CD4-positive, CD25-positive, alpha-beta regulatory T cell (primary cell): ENCODE results near the gene NOP14. TPM values are rescaled to one million over a fixed set of nuclear protein-coding genes. Genes with fewer than 3 reads are reported as not detected.

Source experiments
- ATAC-seq, 2 donors: fragments of 150-1000 bp; cut with Tn5 transposase; one replicate each; pipeline ENCODE4 v1.10.0; 2021; ENCODE audit warnings: low read depth in 2 of 2, moderate number of reproducible peaks in 2 of 2, moderate library complexity in 1 of 2
- DNase-seq, 3 donors: peaks; one replicate each; pipeline versions ENCODE4 v3.0.0 to v3.0.0-alpha.2; 2012 to 2022; ENCODE audit warnings: mixed read lengths in 1 of 3
- H3K27ac ChIP-seq: one replicate; pipeline ENCODE4 v1.7.0; 2013; ENCODE audit warnings: mild to moderate bottlenecking, low read length; ENCODE audit not compliant: insufficient read depth, poor library complexity, severe bottlenecking
- H3K27me3 ChIP-seq: one replicate; pipeline ENCODE4 v1.7.0; 2013; ENCODE audit warnings: low read length; ENCODE audit not compliant: control insufficient read depth, insufficient read depth
- H3K36me3 ChIP-seq: one replicate; pipeline ENCODE4 v1.7.0; 2013; ENCODE audit warnings: mild to moderate bottlenecking, low read length, moderate library complexity; ENCODE audit not compliant: control insufficient read depth, insufficient read depth
- H3K4me1 ChIP-seq: 2 replicates; pipeline ENCODE4 v1.7.0; 2013; ENCODE audit warnings: mild to moderate bottlenecking, low read length; ENCODE audit not compliant: insufficient read depth, control insufficient read depth, poor library complexity, severe bottlenecking
- H3K4me3 ChIP-seq: one replicate; pipeline ENCODE4 v1.7.0; 2013; ENCODE audit warnings: low read depth, mild to moderate bottlenecking, low read length, moderate library complexity
- H3K9me3 ChIP-seq, 2 experiments: 1 replicate in 1 of 2; 2 replicates in 1 of 2; pipeline ENCODE4 v1.7.0; 2013; ENCODE audit warnings: low read length in 2 of 2, mild to moderate bottlenecking in 1 of 2, moderate library complexity in 1 of 2; ENCODE audit not compliant: control insufficient read depth in 2 of 2
- H3K27ac Mint-ChIP-seq, 3 donors: one replicate each; pipeline ENCODE4 v1.8.0; 2020 to 2022; ENCODE audit warnings: mild to moderate bottlenecking in 3 of 3, mixed read lengths in 3 of 3, moderate library complexity in 2 of 3
- H3K27me3 Mint-ChIP-seq: one replicate; pipeline ENCODE4 v1.8.0; 2022; ENCODE audit warnings: mild to moderate bottlenecking, mixed read lengths
- H3K36me3 Mint-ChIP-seq: one replicate; pipeline ENCODE4 v1.8.0; 2020; ENCODE audit warnings: mixed read lengths
- H3K4me1 Mint-ChIP-seq, 4 donors: one replicate each; pipeline ENCODE4 v1.8.0; 2020 to 2022; ENCODE audit warnings: mixed read lengths in 4 of 4, mild to moderate bottlenecking in 1 of 4
- H3K4me3 Mint-ChIP-seq, 4 donors: one replicate each; pipeline ENCODE4 v1.8.0; 2020 to 2022; ENCODE audit warnings: mild to moderate bottlenecking in 4 of 4, mixed read lengths in 4 of 4, moderate library complexity in 3 of 4
- H3K9me3 Mint-ChIP-seq, 7 donors: one replicate each; pipeline ENCODE4 v1.8.0; 2020 to 2022; ENCODE audit warnings: mixed read lengths in 7 of 7, mild to moderate bottlenecking in 3 of 7, moderate library complexity in 2 of 7
- polyA plus RNA-seq, 4 donors: library from polyadenylated mRNA; unstranded; fragments of 300-500 nt; fragmentation: Illumina TruSeq; gene quantifications; one replicate each; pipeline ENCODE4 v1.2.3, GENCODE V29; 2021
- total RNA-seq: library from RNA; stranded (reverse); gene quantifications from one replicate; pipeline ENCODE4 v1.2.3, GENCODE V29; 2022

NOP14 gene
- total and polyA plus RNA-seq, 5 donors from 2014 or later = 7.6 to 25.8 (median 10.7) TPM

DNA sequence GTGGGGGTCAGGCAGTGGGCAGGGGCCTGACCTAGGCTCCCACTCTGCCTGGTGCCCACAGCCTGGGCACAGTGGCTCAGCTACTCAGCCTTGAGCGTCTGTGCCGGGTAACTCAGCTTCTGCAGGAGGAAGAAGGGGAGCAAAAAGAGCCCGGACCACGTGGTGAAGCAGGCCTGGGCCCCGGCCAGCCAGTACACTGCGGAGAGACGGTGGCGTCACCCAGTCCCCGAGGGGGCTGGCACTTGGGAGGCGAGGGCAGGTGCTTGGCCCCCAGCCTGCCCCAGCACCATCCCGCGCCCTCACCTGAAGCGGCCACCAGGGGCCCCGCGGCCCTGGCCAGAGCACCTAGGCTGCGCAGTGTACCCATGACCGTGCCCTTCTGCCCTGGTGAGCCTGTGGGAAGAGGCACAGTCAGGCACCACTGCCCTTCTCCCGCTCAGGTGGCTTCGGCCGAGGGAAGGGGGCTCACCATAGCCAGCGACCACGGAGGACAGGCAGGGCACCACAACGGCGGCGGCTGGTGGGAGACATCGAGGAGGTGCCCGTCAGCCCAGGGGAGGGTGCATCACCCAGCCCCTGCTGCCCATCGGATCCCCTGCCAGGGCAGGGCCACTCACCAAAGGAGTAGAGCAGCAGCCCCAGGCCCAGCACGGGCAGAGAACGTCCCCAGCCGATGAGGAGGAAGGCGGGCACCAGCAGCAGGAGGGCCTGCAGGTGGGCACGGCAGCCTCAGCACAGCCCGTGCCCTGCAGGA is 32.3 kb downstream of the NOP14 start:
- Mint-ChIP-seq H3K27ac (peak overlapping the region in 1 of 3 donors; percentile 26), H3K4me1 (peaks cover 4 to 27% (median 14%) of the 10 kb centered on the region in 4 donors), H3K9me3 (no peaks in the 10 kb centered on the region), H3K27me3 (no peaks in the 10 kb centered on the region), H3K4me3 (peak overlapping the region in 1 of 4 donors; percentile 86), H3K36me3 (peaks cover 21% of the 10 kb centered on the region)
- Histone ChIP-seq H3K4me1 (peaks cover 35% of the 10 kb centered on the region), H3K36me3 (peaks cover 42% of the 10 kb centered on the region), H3K9me3 (no peaks in the 10 kb centered on the region), H3K27me3 (no peaks in the 10 kb centered on the region), H3K4me3 (no peak overlapping the region), H3K27ac (peak overlapping the region; percentile 72)
- DNase-seq = no peak
- no peak for ATAC-seq

DNA sequence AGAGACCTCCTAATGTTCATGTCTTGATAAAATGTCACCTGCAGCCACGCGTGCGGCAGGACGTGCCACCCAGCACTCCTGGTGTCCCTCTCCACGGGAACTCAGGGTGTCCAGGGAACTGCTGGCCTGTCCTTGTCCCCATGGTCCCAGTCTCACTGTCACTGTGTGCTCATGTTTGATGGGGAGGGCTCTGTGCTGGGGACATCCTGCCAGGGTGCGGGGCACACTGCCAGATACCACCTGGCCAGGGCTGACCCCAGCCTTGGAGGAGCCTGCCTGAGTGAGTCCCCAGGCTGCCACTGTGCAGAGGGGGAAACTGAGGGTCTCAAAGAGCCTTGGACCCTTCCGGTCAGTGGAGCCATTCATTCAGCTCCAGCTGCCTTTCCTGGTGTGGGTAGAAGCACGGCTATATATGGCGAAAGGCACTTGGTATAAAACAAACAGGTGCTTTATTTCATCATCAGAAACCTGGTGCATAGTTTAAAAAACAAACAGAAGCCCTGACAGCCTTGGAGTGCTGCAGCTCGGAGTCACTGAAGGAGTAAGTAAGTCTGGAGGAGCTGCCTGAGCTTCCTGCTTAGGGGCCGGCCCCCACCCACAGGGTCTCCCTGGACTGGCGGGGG is 33.0 kb downstream of the NOP14 start:
- Mint-ChIP-seq H3K27ac (peak overlapping the region in 2 of 3 donors; percentile 59 to 76), H3K4me3 (peak overlapping the region in 2 of 4 donors; percentile 41 to 58), H3K9me3 (no peaks in the 10 kb centered on the region), H3K36me3 (peaks cover 23% of the 10 kb centered on the region), H3K4me1 (peaks cover 0 to 21% (median 11%) of the 10 kb centered on the region in 4 donors), H3K27me3 (no peaks in the 10 kb centered on the region)
- H3K36me3 ChIP-seq = peaks cover 48% of the 10 kb centered on the region
- peak overlapping the region; percentile 25 for H3K27ac ChIP-seq
- peaks cover 28% of the 10 kb centered on the region for H3K4me1 ChIP-seq
- ATAC-seq = no peak
- H3K27me3 ChIP-seq = no peaks in the 10 kb centered on the region
- H3K4me3 ChIP-seq = no peak overlapping the region
- DNase-seq = no peak
- no peaks in the 10 kb centered on the region for H3K9me3 ChIP-seq

DNA sequence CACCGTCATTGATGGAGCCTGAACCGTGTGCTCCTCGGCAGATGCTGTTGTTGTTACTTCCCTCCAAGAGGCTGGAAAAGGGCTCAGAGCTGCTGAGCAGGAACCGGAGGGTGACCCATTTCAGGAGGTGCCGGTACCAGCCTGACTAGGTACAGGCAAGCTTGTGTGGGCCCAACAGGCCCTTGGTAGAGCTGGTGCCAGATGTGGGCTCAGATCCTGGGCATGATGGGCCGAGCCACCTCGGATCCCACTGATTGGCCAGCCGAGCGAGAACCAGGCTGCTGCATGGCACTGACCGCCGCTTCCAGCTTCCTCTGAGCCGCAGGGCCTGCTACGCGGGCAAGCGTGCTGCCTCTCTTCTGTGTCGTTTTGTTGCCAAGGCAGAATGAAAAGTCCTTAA is 33.7 kb downstream of the NOP14 start:
- peaks cover 27% of the 10 kb centered on the region for H3K4me1 ChIP-seq

DNA sequence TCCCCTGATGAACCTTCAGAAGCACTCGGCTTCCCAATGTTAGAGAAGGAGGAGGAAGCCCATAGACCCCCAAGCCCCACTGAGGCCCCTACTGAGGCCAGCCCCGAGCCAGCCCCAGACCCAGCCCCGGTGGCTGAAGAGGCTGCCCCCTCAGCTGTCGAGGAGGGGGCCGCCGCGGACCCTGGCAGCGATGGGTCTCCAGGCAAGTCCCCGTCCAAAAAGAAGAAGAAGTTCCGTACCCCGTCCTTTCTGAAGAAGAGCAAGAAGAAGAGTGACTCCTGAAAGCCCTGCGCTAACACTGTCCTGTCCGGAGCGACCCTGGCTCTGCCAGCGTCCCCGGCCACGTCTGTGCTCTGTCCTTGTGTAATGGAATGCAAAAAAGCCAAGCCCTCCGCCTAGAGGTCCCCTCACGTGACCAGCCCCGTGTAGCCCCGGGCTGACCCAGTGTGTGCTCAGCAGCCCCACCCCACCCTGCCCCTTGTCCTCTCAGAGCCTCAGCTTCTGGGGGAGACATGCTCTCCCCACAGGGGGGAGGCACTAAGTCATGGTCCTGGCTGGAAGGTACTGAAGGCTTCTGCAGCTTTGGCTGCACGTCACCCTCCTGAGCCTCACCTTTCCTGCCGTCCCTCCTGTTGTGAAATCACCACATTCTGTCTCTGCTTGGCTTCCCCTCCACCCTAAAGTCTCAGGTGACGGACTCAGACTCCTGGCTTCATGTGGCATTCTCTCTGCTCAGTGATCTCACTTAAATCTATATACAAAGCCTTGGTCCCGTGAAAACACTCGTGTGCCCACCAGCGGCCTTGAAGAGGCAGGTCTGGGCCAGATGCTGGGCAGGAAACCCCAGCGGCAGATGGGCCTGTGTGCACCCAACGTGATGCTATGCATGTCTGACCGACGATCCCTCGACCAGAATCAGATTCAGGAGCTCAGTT is 34.7 kb downstream of the NOP14 start:
- ATAC-seq = no peak
- H3K4me3 Mint-ChIP-seq = peak overlapping the region in 3 of 4 donors; percentile 18 to 55 (median 29)

More for the DNA sequence above, 33.7 kb downstream of the NOP14 start:
- Histone ChIP-seq H3K9me3 (no peaks in the 10 kb centered on the region), H3K4me3 (no peak overlapping the region), H3K36me3 (peaks cover 56% of the 10 kb centered on the region), H3K27me3 (no peaks in the 10 kb centered on the region), H3K27ac (no peak overlapping the region)
- peak overlapping the region in 1 of 3 donors; percentile 76 for H3K27ac Mint-ChIP-seq
- peaks cover 28% of the 10 kb centered on the region for H3K36me3 Mint-ChIP-seq
- ATAC-seq = no peak
- H3K4me1 Mint-ChIP-seq = peaks cover 0 to 21% (median 11%) of the 10 kb centered on the region in 4 donors
- no peaks in the 10 kb centered on the region for H3K27me3 Mint-ChIP-seq
- no peak for DNase-seq
- peak overlapping the region in 1 of 4 donors; percentile 41 for H3K4me3 Mint-ChIP-seq
- no peaks in the 10 kb centered on the region for H3K9me3 Mint-ChIP-seq

DNA sequence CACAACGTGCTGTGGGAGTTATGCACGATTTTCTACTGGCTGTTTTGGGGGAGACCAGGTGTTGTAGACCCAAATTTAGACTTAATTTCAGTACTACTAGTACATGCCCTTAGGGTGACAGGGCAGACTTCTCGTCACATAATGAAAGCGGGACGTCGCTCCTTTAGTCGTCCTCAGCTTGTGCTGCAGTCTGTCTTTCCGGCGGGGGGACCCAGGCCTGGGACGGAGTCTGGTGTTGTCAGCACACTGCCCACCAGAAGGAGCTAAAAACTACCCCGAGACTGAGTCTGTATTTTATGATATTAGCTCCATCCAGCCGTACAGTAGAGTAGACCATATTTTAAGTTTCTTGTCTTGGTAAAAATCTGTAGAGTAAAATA is 35.5 kb downstream of the NOP14 start:
- Mint-ChIP-seq H3K9me3 (no peaks in the 10 kb centered on the region), H3K36me3 (peaks cover 36% of the 10 kb centered on the region), H3K27me3 (no peaks in the 10 kb centered on the region), H3K4me1 (peaks cover 0 to 22% (median 12%) of the 10 kb centered on the region in 4 donors), H3K4me3 (no peak overlapping the region), H3K27ac (no peak overlapping the region)
- Histone ChIP-seq H3K9me3 (no peaks in the 10 kb centered on the region), H3K36me3 (peaks cover 67% of the 10 kb centered on the region), H3K4me3 (no peak overlapping the region), H3K27ac (no peak overlapping the region), H3K27me3 (no peaks in the 10 kb centered on the region), H3K4me1 (peaks cover 22% of the 10 kb centered on the region)
- ATAC-seq (no peak), DNase-seq (no peak)

More for the DNA sequence above, 34.7 kb downstream of the NOP14 start:
- Mint-ChIP-seq H3K36me3 (peaks cover 32% of the 10 kb centered on the region), H3K9me3 (no peaks in the 10 kb centered on the region), H3K27ac (peak overlapping the region; percentile 29 to 76 (median 46)), H3K27me3 (no peaks in the 10 kb centered on the region), H3K4me1 (peaks cover 0 to 23% (median 13%) of the 10 kb centered on the region in 4 donors)
- Histone ChIP-seq H3K27ac (no peak overlapping the region), H3K9me3 (no peaks in the 10 kb centered on the region), H3K27me3 (no peaks in the 10 kb centered on the region), H3K4me1 (peaks cover 22% of the 10 kb centered on the region), H3K4me3 (no peak overlapping the region), H3K36me3 (peaks cover 62% of the 10 kb centered on the region)
- no peak for DNase-seq

DNA sequence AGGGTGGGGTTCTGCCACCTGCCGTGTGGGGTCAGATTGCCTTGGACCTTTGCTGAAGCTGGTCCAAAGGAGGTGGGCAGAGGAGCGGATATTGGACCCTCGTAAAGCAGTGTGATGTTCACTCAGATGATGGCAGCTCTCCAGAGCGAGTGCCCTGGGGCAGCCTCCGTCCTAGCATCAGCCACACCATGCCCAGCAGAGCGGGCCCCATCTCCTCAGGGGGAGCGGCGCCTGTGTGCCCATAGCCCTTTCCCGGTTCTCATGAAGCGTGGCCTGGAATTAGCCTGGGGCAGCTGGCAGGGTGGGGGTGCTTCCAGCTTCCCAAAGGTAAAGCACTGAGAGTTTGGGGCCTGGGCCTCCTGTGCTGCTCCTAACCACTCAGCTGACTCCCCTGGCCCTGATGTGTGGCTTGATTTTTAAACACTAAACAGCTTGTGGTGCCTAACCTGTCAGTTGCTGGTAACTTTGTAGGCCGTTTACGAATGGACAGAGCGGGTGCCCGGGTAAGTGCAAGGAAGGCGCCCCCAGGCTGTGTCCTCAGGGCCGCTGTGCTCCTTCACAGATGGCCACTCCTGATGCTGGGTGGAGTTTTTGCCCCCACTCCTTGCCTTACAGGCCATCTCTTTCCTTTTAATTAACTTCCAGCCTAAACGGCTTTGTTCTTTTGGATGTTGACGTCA is 36.0 kb downstream of the NOP14 start:
- Histone ChIP-seq H3K27ac (no peak overlapping the region), H3K9me3 (no peaks in the 10 kb centered on the region), H3K27me3 (no peaks in the 10 kb centered on the region), H3K4me3 (no peak overlapping the region), H3K36me3 (peaks cover 67% of the 10 kb centered on the region), H3K4me1 (peaks cover 22% of the 10 kb centered on the region)
- DNase-seq = no peak
- H3K4me1 Mint-ChIP-seq = peaks cover 5 to 22% (median 15%) of the 10 kb centered on the region in 4 donors
- H3K9me3 Mint-ChIP-seq = no peaks in the 10 kb centered on the region
- H3K4me3 Mint-ChIP-seq = no peak overlapping the region
- peaks cover 36% of the 10 kb centered on the region for H3K36me3 Mint-ChIP-seq
- H3K27me3 Mint-ChIP-seq = no peaks in the 10 kb centered on the region
- no peak overlapping the region for H3K27ac Mint-ChIP-seq
- no peak for ATAC-seq
